CD4-positive, alpha-beta T cell treated with Interleukin-15 for 1 hour (primary cell): ENCODE measurements around the gene CACNG4.

Experiments
- DNase-seq: peaks from one replicate; pipeline ENCODE4 v3.0.0-alpha.2; 2020

CACNG4 gene

DNA sequence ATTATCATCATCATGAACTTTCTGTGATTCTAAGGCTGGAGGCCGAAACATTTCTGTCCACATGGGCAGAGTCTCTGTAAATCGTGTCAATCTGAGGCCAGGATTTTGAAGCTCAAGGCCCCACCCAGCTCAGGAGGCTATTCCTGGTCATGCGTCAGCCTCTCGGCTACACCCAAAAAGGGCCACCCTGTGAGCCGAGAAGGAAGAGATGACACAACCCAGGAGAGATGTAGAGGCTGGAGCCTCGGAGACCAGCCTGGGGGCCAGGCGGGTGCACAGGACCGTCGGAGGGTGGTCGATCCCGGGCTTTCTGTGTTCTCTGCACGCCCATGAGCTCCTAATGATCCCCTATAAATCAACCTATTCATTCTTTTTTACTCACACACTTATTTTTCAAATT is 78.8 kb downstream of the CACNG4 start:
- no peak for DNase-seq

DNA sequence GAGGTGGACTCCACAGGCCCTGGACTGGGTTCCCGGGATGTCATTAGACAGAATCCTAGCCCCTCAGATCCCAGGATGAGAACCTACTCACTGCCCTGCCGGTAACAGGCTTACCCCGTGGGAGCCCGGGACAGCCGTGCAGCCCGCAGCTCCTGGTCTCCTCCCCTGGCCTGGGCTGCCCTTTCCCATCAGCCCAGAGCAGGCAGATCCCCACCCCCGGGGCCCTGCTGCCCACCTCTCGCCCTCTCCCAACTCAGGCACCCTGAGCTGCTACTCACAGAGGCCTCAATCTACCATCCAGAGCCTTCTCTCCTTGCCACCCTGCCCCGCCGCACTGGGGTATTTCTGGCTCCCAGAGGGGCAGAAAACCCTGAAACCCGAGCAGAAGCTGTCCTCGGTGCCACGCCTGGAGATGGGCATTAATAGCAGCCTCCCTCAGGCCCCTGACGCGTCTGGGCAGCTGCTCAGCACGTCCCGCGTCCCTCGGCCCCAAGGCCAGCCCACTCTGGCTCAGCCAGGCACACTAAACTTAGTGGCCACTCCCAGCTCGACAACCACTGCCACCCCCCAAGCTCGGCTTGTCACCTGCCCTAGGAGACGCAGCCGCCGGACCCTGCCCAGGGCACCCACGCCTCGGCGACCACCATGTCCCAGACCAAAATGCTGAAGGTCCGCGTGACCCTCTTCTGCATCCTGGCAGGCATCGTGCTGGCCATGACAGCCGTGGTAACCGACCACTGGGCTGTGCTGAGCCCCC is 79.7 kb downstream of the CACNG4 start, which contains the start of gene CACNG1:
CACNG1 (plus strand) TSS at position 539 of the 757 bp plus-strand sequence; CDS start at position 646, 107 bp downstream.
- no peak for DNase-seq

DNA sequence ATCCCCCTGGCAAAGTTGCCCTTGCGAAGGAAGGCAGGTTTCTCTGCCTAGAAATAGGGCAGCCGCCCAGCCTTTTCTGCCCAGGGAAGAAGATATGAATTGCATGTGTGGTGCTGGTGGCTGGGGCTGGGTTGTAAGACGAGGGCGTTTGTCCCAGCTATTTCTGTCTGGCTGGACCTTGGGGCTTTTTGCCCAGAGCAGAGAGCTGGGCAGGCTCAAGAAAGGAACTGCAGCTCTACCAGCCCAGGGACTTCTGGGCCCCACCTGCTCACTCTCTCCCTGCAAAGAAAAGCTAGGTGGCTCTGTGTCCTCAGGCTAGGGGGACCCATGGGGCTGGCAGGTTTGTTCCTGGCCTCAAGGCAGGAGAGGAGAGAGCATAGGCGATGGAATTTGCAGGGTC is 80.4 kb downstream of the CACNG4 start:
- no peak for DNase-seq

DNA sequence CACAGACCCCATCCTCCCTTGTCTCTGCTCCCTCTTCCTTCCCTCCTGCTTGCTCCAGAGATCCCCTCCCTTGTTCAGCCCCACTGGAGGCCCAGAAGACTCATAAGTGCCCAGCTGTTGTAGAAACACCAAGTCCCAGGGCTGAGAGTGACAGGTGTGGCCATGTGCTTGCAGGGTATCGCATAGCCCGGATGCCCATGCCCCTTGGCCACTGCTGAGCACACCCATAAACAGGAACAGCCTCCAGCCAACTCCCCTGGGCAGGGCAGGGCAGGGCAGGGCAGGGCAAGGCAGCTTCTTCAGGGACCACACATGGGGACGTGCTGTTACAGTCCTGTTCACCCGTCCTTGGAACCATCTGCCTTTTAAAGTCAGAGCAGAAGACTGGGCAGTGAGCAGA is 81.9 kb downstream of the CACNG4 start:
- no peak for DNase-seq

DNA sequence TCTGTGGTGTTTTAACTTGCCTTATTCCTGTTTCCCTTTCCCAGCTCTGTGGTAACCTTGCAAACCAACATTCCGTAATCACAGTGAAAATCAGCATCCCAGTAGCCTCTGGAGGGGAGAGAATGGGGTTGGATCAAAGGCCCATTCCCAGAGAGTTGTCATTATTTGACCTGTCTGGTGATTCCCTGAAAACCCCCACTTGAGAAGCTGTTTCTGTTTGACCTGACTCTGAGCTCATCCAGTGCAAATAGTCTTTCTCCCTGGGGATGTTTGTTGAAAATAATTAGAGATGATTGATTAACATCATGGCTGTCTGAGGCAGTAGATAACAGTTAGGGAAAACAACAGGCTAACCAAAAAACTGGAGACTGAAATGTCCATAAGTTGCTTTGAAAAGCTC is 82.9 kb downstream of the CACNG4 start:
- no peak for DNase-seq

DNA sequence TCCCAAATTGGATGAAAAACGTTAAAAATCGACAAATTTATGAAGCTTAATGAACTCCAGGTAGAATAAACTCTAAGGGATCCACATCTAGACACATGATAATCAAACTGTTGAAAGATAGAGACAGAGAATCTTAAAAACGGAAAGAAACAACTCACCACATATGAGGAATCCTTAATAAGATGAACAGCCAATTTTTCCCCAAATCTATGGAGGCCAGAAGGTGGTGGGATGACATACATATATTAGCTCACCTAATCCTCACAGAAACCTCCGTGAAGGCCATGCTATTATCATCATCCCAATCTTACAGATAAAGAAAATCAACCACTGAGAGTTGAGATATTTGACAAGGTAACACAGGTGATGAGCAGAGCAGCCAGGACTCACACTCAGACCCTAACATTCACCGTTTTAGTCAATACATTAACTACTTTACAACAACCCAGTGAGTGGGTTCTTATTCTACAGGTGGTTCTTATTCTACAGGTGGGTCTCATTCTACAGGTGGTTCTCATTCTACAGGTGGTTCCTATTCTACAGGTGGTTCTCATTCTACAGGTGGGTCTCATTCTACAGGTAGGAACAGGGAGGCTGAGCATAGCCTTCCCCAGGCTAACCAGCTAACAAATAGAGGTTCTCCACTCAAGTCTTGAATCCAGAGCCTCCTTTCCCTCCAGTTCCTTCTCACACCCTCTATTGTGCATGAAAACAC is 84.7 kb downstream of the CACNG4 start:
- DNase-seq: no peak

DNA sequence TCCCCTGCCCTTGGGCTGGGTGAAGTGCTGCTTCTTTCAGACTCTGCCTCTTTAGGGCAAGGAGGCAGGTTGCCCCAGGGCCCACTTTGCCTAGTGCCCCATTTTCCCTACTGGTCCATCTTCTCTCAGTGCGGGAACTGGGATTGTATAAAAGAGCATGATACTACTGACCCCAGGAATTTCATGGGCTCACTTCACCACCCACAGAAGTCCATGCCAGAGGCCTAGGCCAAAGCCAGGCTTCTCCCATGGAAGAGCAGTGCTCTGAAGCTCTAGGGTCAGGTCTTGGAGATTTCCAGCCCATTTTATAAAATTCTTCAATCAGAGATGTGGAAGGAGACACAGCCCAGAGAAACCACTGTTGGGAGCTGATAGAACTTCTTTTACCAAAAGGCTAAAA is 85.6 kb downstream of the CACNG4 start:
- no peak for DNase-seq

DNA sequence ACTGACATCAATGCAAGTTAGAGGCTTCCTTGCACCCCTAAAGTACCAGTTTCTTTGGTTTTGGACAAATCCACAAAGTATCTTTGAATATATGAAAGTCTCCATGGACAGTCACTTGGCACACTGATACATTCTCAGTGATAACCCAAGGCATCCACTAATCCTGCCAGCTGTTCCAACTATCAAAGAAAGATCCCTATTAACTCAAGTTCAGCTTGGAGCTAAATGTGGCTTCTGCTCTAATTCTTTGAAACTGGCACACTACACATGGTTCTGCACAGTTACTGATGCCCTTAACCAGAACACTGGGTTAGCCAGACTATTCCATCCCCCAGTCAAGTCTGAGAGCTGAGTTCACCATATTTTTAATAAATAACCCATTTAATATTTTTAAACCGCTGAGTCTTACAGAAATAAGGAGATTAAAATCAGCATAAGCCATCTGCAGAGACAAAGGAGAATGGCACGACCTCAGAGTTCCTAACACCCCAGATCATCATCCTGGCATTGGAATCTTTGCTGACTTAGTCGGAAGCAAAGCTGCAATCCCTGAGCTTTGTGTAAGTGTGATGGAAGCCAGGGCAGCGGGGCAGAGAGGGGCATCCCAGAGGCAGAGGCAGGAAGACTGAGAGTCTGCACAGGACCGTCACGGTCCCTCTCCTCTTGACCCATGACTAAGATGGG is 86.1 kb downstream of the CACNG4 start:
- DNase-seq: no peak

DNA sequence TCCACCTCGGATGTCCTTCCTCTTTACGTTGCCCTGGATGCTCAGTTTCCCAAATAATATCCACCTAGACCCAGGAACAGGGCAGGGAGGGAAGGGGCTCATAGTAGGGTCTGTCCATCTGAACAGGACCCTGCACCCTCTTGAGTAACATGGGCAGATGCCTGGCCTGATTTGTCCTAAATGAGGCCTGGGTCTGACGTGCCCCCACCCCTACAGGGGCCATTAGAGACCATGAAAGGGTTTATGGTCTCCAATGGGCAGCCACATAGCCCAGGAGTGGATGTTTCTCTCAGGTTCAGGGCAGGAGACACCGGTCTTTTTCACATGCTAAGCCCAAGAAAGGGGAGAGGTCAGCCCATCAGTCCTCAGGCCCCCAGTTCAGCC is 86.6 kb downstream of the CACNG4 start:
- DNase-seq: no peak

DNA sequence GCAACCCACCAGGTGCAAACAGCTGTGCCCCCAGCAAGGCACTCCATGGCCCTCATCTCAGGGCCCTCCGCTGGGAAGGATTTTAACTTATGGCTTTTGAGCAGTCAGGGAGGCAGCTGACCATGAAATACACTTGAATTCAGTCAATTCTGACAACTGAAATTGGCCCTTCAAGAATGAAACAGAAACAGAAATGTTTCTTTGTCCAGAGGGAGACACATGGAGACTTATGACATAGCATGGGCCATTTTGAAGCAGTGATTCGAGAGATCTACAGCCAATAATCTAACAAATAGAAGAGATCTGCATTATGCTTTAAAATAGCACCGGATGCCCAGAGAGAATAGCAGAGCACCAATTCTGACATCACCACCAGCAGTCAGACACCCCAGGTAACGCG is 87.3 kb downstream of the CACNG4 start:
- DNase-seq: no peak

DNA sequence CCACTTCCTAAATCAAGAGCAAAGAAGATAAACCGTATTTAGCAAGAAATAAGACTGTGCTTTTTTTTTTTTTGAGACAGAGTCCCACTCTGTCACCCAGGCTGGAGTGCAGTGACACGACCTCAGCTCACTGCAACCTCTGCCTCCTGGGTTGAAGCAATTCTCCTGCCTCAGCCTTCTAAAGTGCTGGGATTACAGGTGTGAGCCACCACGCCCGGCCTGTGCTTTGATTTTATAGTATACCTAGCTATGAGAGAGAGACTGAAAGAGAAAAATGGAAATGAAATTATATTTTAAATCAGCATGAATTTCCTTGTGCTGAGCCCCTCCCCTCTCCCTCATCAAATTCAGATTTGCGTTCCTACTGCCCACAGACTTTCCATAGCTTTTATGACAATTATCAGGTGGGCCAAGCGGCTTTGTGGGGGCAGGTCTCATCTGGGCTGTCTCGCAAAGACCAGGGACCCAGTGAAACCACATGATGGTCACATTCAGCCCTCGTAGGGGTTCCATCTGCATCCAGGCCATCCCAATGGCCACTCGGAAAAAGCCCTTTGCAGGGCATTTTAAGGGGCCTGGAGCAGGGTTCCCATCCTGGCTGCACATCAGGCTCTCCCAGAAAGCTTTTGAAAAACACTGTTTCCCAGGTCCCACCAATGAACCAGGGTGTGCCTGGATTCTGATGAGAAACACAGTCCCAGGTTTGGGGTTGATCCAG is 88.4 kb downstream of the CACNG4 start:
- no peak for DNase-seq

DNA sequence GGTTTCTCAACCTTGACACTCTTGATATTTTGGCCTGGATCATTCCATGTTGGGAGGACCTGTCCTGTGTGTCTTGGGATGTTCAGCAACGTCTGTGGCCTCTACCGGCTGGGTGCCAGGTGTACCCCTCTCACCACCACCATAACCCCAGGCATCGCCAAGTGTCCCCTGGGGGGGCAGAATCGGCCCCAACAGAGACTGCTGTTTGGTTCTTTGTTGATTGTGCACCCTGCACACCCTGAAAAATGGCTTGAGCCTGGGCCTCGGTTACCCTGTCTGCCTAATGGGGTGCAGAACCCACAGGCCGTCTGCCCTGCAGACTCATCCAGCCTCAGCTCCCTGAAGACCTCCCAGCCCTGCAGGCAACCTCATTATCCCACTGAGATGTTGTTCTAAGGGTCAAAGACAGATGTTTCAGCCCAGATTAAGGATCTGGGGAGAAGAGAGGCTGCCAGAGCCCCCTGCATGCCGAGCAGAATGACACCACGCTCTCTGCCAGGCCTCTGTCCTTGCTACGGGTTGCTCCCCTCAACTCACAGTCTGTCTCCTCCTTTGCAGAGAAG is 89.0 kb downstream of the CACNG4 start:
- DNase-seq: no peak

DNA sequence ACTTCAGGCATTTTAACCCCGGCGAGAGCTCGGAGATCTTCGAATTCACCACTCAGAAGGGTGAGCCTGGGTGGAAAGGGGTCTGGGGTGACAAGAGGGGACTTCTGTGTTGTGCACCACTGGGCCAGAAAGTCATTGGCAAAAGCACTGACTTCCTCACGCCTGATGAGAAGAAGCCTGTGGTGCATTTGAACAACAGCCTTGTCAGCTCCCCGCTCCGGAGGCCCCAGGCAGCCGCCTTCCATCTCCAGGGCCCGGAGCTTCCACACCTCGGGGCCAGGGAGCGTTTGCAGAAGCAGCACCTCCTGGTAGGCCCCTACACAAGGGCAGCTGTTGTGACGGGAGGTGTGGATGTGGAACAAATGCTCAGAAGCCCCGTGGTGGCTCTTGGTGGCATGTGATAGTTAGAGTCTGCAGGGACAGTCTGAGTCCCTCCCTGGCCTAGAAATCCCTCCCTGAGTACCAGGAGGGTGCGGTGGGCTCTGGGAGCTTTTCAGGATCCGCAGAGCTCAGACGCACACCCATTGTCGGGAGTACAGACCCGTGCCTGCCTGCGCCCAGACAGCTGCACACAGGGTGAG is 89.6 kb downstream of the CACNG4 start:
- DNase-seq: no peak

DNA sequence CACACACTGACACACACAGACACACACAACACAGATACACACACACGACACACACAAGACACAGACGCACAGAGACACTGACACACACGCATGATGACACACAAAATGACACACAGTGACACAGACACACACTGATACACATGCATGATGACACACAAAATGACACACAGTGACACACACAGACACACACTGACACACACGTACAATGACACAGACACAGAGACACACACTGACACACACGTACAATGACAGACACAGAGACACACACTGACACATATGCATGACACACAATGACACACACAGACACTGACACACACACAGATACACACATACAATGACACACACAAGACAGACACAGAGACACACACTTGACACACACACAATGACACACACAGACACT is 90.1 kb downstream of the CACNG4 start:
- no peak for DNase-seq

DNA sequence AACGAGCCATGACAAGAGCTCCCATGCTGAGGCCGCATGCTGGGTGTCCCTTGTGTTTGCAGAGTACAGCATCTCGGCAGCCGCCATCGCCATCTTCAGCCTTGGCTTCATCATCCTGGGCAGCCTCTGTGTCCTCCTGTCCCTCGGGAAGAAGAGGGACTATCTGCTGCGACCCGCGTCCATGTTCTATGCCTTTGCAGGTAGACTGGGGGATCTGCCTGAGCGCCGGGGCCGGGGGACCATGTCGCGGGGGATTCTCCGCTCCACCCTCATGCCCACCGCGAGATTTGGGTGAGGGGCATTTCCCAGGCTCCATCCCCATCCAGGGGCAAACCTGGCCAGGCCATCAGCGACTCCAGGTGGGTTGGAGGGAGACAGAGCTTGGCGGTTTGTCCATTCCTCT is 90.5 kb downstream of the CACNG4 start:
- no peak for DNase-seq

DNA sequence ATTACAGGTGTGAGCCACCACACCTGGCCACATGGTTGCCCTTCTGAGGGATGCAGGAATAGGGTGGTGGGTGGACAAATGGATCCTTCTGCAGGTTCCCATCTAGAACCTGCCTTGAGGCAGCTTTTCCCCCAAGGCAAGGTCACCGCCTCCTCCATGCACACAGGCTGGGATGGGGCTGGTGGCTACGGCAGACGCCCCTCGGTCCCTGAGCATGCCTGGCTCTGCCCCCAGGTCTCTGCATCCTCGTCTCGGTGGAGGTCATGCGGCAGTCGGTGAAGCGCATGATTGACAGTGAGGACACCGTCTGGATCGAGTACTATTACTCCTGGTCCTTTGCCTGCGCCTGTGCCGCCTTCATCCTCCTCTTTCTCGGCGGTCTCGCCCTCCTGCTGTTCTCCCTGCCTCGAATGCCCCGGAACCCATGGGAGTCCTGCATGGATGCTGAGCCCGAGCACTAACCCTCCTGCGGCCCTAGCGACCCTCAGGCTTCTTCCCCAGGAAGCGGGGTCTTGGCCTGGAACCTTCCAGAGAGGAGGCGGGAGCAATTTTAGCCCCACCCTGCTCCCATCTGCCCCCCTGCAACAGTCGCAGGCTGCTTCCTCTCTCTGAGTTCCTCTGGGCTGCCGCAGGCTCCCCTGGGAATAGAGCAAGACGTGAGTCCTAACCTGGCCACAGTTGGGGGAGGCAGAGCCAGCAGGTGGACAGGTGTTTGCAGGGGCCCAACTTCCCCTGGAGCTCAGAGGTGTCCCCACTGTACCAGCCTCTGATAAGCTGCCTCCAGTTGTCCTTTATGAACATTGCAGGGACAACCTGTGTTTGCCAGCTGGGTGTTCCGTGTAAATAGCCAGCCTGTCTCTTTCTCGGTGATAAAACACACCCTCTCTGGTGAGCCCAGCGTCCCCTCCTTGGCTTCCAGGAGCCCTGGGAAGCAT is 91.6 kb downstream of the CACNG4 start:
- no peak for DNase-seq

DNA sequence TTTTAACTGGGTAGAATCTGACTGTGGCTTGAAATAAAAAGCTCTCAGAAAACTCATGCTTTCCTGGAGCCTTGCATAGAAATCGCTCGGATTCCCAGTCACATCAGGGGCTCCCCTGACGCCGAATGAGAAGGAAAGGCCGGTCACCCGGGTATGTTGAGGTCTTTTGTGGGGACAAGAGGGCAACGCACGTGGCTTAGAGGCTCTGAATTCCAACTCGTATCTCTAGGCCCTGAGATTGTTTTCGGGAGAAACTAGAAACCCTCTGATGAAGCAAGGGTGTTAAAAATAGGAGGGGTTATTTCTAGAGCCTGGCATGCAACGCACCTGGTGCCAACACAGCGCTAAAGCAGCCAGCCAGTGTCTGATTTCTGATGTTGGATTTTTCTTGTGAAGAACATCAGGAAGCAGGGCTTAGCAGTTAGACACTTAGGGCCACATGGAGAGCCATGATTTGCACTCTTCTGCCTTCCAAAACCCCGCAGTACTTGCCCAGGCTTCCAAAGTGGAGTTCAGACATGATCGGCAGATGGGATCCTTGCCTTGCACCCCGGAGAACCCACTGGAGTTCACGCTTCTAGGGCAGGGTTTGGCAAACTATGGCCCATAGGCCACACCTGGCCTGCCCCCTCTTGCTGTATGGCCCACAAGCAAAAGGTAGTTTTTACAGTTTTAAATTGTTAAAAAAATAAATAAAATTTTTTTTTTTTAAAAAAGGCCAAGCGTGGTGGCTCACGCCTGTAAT is 92.4 kb downstream of the CACNG4 start:
- DNase-seq: no peak

DNA sequence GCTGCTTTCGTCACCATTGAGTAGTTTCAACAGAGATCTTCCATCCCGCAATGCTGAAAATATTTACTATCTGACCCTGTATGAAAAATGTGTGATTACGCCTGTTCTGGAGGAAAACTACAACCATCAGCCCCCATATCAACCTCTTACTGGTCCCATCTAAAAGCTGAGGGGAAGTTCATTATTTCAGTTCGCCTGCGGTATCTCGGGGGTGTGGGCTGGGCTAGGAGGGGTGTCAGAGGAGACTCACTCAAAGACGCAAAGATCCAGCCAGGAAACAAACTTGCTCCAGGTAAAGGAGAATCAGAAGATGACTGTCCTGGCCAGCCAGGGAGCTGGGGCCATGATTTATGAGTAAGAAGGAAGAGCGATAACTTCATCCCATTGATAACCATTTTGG is 93.5 kb downstream of the CACNG4 start:
- DNase-seq: no peak

DNA sequence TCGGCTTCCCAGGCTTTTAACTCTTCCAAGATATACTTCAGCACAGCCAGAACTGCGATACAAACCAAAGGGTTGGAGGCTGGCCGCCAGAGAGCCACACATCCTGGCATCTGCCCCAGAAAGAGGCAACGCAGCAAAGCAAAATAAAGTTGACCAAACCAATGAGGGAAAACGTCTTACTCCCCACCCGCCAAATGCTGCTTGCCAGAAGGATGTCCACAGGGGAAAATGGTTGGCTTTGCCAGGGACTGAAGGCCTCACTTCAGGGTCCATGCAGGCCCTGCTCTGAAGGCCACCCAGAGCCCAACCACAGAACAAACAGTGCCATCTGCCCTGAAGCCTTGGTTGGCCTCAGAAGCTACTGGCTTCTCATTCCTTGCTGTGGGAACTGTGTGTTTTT is 94.9 kb downstream of the CACNG4 start:
- no peak for DNase-seq

DNA sequence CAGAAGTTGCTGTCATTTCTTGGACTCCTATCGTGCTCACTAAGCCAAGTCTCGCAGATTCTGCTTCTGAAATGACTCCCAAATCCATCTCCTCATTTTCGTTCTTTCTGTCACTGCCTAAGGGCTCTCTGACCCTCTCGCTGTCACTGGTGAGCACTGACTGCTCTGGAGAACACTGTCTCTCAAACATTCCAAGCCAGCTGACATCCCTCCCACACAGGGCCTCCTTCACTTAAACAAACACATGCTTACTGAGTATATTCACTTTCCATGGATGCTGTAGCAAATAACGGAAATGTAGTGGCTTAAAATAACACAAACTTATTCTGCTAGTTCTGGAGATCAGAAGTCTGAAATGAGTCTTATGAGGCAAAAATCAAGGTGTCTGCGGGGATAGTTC is 98.6 kb downstream of the CACNG4 start:
- DNase-seq: no peak

DNA sequence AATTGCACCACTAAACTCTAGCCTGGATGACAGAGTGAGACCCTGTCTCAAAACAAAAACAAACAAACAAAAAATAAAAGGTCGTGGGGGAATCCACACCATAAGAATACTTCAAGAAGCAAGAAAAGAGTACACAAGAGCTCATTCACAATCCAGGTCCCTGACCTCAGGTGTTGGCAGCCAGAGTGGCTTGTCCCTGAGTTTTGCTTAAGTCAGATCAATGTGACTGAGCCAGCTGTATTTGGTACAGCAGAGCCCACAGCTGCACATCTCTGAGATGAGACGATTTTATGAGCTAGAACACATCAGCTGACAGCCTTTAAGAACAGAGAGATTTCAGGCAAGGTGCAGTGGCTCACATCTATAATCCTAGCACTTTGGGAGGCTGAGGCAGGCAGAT is 102.2 kb downstream of the CACNG4 start:
- DNase-seq: no peak
